ENCODE data around the gene TRNP1. TPM values are rescaled to one million over a fixed set of nuclear protein-coding genes. Genes with fewer than 3 reads are reported as not detected.

TRNP1 gene
- total and polyA plus RNA-seq, 4 donors, result 2.0 to 23.1 (median 15.0) TPM

GRCh38 chr1:26950602-26951001 is 42.9 kb upstream of the TRNP1 start:
- Histone ChIP-seq H3K4me1 (ENCODE audit: control insufficient read depth in 5 of 5, insufficient read depth in 5 of 5, low read length in 5 of 5) (no peaks in the 10 kb centered on the region), H3K27me3 (ENCODE audit: control insufficient read depth in 3 of 3, insufficient read depth in 3 of 3, low read length in 2 of 3) (no peaks in the 10 kb centered on the region), H3K27ac (ENCODE audit: low read depth in 1 of 2, low read length in 1 of 2) (no peak overlapping the region), H3K9ac (ENCODE audit: insufficient read depth in 1 of 2, low read length in 2 of 2) (no peak overlapping the region), H3K4me3 (no peak overlapping the region), H3K36me3 (ENCODE audit: control insufficient read depth in 4 of 4, insufficient read depth in 4 of 4, low read length in 4 of 4) (peaks cover 0 to 23% (median 3%) of the 10 kb centered on the region in 4 donors), H3K9me3 (ENCODE audit: control insufficient read depth in 4 of 4, insufficient read depth in 3 of 4, low read length in 3 of 4) (no peaks in the 10 kb centered on the region)
- no peak for ATAC-seq (ENCODE audit: insufficient read depth, low FRiP score)
- WGBS, 2 donors, result 59 to 72% methylated on average over 8 of the region's 8 CpGs
- no peak for DNase-seq
- TF ChIP-seq CTCF (IDR thresholded peaks at IDR 0.05; ENCODE audit: control extremely low read depth, extremely low read depth), result no peak

- Histone ChIP-seq H3K4me3 (no peak overlapping the region), H3K27me3 (ENCODE audit: control insufficient read depth in 3 of 3, insufficient read depth in 3 of 3, low read length in 2 of 3) (no peaks in the 10 kb centered on the region), H3K36me3 (ENCODE audit: control insufficient read depth in 4 of 4, insufficient read depth in 4 of 4, low read length in 4 of 4) (peaks cover 0 to 18% (median 0%) of the 10 kb centered on the region in 4 donors), H3K9me3 (ENCODE audit: control insufficient read depth in 4 of 4, insufficient read depth in 3 of 4, low read length in 3 of 4) (peaks cover 0 to 2% (median 0%) of the 10 kb centered on the region in 4 donors), H3K27ac (ENCODE audit: low read depth in 1 of 2, low read length in 1 of 2) (no peak overlapping the region), H3K4me1 (ENCODE audit: control insufficient read depth in 5 of 5, insufficient read depth in 5 of 5, low read length in 5 of 5) (no peaks in the 10 kb centered on the region), H3K9ac (ENCODE audit: insufficient read depth in 1 of 2, low read length in 2 of 2) (no peak overlapping the region)
- WGBS, 2 donors, result 95 to 96% methylated on average over 14 of the region's 14 CpGs
- no peak for TF ChIP-seq CTCF (IDR thresholded peaks at IDR 0.05; ENCODE audit: control extremely low read depth, extremely low read depth)
- DNase-seq, result no peak
- ATAC-seq (ENCODE audit: insufficient read depth, low FRiP score), result no peak
Observed at GRCh38 chr1:26951216-26951615, 42.3 kb upstream of the TRNP1 start.

GRCh38 chr1:26951821-26952497 is 41.5 kb upstream of the TRNP1 start:
- Histone ChIP-seq H3K27ac (ENCODE audit: low read depth in 1 of 2, low read length in 1 of 2) (no peak overlapping the region), H3K4me1 (ENCODE audit: control insufficient read depth in 5 of 5, insufficient read depth in 5 of 5, low read length in 5 of 5) (no peaks in the 10 kb centered on the region), H3K9ac (ENCODE audit: insufficient read depth in 1 of 2, low read length in 2 of 2) (no peak overlapping the region), H3K9me3 (ENCODE audit: control insufficient read depth in 4 of 4, insufficient read depth in 3 of 4, low read length in 3 of 4) (peaks cover 0 to 3% (median 0%) of the 10 kb centered on the region in 4 donors), H3K4me3 (no peak overlapping the region), H3K27me3 (ENCODE audit: control insufficient read depth in 3 of 3, insufficient read depth in 3 of 3, low read length in 2 of 3) (no peaks in the 10 kb centered on the region), H3K36me3 (ENCODE audit: control insufficient read depth in 4 of 4, insufficient read depth in 4 of 4, low read length in 4 of 4) (peaks cover 0 to 15% (median 0%) of the 10 kb centered on the region in 4 donors)
- no peak for TF ChIP-seq CTCF (IDR thresholded peaks at IDR 0.05; ENCODE audit: control extremely low read depth, extremely low read depth)
- ATAC-seq (ENCODE audit: insufficient read depth, low FRiP score) (no peak), DNase-seq (no peak)
- WGBS, 2 donors, result 92 to 95% methylated on average over 24 of the region's 24 CpGs

Data from lung (tissue), 12 donors.